Fibroblast of peridontal ligament (primary cell): Measurements from ENCODE around the gene LHFPL3.

ENCODE experiments used
- DNase-seq: peaks from one replicate; pipeline ENCODE4 v3.0.0-alpha.2; 2010; ENCODE audit errors: extremely low read depth

Gene LHFPL3

GRCh38 chr7:104371216-104371979 lies 43.0 kb downstream of the LHFPL3 start:
- DNase-seq, result no peak

DNA sequence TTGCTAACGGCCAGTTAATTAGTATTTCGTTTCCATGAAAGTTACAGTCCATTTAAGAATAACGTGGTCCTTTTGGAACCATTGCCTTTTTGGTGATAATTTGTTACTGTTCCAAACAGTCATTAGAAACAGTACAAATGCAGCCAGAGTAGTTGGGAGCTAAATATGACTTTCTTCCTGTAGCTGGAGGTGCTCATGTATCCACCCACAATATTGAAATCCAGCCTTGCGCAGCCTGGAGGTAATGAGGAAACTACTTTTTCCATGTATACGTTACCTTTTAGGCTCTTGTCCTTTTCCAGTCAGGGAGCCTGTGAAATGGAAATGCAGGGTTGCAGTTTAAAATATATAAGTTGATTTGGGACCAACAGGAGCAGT lies 43.6 kb downstream of the LHFPL3 start:
- DNase-seq, result no peak

DNA sequence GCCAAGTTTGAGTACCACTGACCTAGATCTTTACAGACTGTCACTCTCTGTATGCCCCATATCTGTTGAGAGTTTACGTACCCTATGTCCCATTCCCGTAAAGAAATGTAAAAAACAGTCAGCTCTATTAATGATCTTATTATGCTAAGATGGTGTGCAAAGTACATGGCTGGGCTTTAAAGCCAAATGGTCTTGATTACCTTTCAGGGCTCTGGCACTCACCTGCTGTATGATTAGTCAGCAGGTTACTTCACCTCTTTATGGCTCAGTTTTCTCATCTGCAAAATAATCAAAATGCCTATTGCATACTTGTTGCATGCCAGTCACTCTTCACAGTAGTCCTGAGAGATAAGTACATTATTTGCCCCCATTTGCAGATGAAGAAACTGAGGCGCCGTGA lies 54.2 kb downstream of the LHFPL3 start:
- DNase-seq, result no peak

GRCh38 chr7:104386943-104387342 lies 58.5 kb downstream of the LHFPL3 start:
- DNase-seq, result no peak

DNA sequence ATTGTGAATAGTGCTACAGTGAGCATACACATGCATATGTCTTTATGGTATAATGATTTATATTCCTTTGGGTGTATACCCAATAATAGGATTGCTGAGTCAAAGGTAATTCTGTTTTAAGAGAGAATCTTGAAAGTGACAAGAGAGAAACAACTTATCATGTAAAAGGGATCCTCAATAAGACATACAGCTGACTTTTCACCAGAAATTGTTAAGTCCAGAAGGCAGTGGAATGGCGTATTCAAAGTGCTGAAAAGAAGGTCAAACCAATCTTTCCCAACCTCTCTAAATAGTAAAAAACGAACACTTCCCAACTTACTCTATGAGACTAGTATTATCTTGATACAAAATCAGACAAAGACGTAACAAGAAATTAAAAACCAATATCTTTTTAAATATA lies 59.8 kb downstream of the LHFPL3 start:
- DNase-seq, result no peak

DNA sequence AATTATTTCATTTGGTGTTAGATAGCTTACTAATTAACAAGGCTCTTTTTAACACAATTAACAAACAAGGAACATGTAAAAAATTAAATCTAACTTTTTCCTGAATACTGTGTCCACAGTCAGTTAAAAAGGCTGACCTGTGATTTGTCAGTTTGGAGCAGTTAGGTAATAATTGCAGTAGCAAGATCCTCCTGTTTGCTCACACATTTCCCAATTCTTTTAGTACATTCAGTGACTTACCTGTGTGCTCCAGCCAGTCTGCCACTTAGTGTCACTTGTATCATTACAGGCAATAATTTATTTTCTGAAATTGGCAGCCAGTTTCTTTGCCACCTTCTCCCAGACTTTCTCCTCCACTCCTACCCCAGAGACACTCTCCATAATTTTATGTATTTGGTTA lies 66.8 kb downstream of the LHFPL3 start:
- no peak for DNase-seq

DNA sequence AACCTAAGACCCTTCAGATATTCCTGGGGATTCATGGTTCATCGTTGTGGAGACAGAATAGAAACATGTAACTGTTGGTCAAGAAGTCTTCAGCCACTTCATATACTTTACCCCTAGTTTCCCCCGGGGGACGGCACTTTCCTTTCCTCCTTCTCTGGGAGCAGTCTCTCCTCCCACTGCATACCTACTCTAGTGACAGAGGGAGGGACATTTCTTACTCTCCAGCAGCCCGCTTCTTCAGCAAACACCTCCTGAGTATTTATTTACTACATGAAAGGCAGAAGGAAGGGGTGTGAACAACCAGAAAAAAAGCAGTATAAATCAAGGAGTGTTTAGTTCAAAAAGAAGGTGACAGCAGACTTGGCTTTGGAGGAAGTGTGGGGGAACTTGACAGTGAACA lies 69.0 kb downstream of the LHFPL3 start:
- no peak for DNase-seq

- DNase-seq, result no peak
Measured at GRCh38 chr7:104408371-104408770, 80.0 kb downstream of the LHFPL3 start.

DNA sequence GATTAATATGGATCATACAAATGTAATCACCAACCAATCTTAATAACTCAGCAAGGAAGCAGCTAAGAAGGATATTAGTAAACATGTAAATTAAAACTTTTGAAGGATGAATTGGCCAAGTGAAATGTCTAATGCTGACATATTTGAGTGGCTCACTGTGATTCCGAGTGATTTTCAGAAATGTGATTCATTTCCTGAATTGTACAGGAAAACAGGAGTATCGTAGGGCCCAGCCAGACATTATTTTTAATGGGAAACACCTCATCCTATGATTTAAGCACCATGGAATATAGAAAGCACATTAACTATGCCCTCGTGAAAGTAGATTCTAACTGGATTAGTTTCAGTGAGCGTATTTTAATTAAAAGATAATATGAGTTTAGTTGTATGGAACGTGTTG lies 82.3 kb downstream of the LHFPL3 start:
- no peak for DNase-seq

DNA sequence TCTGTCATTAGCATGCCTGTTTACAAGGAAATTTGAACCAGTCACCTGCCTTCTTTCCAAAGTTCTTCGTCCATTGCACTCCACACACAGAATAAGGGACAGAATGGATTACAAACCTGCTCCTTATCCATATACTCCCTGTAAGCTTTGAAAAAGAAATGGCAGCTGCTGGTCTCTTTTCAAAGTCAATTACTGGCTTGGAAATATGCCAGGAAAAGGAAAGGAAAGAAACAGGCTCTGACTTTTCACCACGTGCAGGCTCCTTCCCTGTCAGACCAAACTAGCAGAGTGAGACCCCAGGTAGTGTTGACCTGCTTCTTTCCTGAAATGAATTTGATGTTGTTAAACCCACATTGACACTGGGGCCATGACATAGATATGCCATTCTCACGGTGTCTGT lies 84.5 kb downstream of the LHFPL3 start:
- DNase-seq, result no peak

DNA sequence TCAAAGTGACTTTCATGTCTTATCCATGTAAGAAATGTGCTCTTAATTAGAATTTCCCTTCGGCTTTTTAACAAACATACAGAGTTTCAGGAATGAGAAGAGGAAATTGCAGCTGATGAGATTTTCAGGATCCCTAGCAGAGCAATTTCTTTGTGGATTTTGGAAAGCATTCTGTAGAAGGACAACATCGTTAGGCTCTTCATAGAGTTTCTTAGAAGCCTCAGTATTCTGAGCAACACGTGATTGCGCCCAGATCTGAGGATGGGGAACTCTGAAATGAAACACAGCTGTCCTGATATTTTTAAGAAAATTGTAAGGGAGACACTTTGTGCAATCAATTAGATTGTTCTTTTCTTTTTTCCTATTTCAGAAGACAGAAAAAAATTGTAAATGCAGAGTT lies 85.8 kb downstream of the LHFPL3 start:
- no peak for DNase-seq

DNA sequence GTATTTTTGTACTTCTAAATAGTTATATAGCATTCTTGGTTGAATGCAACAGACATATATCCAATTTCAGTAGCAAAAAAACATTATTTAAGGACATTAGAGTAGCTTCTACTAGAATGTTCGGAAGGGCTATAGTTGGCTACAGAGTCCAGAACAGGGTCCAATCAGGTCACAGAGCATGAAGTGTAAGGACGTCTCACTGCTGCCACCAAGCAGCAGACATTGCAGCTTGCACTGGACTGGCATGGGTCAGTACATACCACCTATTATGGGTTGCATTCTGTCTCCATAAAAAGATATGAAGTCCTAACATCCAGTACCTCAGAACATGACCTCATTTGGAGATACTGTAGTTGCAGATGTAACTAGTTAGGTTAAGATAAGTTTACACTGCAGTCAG lies 87.3 kb downstream of the LHFPL3 start:
- no peak for DNase-seq

GRCh38 chr7:104416866-104417393 lies 88.5 kb downstream of the LHFPL3 start:
- no peak for DNase-seq

DNA sequence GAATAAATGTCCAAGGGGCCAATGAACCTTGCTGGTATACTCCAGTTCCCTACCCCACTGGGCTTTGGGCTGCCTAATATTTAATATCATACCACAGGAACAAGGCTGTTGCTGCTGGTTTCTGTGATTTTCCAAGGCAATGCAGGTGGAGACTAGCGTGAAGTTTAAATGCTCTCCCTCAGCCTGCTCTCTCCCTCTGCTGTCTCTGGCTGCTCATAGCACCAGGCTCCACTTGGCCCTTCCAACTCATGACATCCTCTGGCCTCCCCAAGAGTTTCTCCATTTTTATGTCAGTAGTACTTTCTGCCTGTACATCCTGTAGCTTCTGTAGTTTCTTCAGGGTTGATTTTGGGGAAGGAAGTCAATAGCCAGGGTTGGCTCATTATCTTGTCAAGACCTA lies 103.5 kb downstream of the LHFPL3 start:
- no peak for DNase-seq

DNA sequence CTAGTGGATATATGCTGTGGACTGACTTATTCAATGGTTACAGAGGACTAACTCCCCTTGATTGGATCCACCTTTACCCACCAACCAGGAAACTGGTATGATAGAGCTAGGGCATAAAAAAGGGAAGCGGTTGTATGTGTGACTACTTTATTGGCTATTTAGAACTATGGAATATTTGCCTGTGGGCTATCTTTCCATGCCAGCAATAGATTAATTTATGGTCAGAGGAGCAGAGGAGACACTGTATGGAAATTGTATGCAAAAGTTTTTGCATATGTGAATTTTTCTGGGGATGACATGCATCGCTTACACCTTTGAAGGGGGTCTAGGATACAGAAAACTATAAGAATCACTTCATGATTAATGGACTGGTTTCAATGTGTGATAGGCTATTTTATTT lies 105.7 kb downstream of the LHFPL3 start:
- no peak for DNase-seq

GRCh38 chr7:104442481-104442880 lies 114.1 kb downstream of the LHFPL3 start:
- no peak for DNase-seq

- no peak for DNase-seq
Measured at GRCh38 chr7:104444017-104444416, 115.6 kb downstream of the LHFPL3 start.

- DNase-seq, result no peak
Measured at GRCh38 chr7:104445393-104445792, 117.0 kb downstream of the LHFPL3 start.

DNA sequence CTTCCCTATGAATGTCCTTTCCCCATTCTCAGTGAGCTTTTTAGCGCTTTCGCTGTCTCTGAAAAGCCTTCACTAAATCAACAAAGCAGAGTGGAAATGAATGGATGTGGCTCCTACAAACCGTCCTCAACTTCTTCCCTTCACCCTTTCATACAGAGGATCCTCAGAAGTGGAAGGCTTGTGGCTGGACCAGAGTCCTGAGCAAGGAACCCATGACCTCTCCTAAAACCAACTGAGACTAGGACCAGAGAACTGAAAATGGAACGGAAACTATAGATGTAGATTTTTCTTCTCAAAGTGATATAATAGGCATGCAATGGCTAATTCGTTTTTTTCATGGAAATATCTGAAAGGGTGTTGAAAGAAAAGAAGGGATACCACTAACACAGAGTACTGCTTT lies 122.5 kb downstream of the LHFPL3 start:
- DNase-seq, result no peak

- no peak for DNase-seq
Measured at GRCh38 chr7:104453190-104453589, 124.8 kb downstream of the LHFPL3 start.

DNA sequence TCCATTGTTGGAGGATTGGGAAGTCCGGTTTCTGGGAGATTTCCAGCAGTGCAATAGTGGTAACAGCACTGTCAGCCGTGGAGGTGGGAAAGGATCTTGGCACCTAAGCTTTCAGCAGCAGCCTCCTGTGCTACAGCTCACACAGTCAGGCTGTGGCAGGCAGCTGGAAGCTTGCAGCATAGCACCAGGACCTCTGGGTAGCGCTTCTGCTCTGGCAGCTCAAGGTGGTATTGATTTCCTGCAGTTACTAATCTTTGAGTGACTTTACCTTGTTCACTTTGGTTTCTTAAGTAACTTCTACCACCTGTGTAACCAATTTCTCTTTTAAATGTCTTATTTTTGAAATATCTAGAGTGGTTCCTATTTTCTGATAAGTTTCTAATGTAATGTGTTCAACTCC lies 130.5 kb downstream of the LHFPL3 start:
- no peak for DNase-seq

- no peak for DNase-seq
Measured at GRCh38 chr7:104469166-104469820, 140.9 kb downstream of the LHFPL3 start.

DNA sequence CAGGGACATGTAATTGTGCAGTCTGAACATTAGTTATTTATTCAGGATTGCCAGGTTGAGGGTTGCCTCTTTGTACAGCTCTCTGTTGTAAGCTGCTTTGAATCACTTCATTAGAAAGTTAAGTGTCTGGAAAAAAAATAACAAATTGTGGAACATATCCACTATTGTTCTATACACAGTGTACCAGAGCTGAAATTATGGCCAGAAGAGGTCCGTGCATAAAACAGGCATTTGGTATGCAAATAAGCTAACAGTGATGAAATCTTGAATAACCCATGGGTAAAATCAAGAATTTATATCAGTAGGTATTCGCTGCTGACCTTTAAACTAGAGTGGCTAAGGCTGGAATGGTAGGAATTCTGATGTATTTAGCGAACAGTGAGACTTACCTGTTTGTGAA lies 152.1 kb downstream of the LHFPL3 start:
- no peak for DNase-seq
